Measurements from ENCODE around the gene BMPER.

DNA sequence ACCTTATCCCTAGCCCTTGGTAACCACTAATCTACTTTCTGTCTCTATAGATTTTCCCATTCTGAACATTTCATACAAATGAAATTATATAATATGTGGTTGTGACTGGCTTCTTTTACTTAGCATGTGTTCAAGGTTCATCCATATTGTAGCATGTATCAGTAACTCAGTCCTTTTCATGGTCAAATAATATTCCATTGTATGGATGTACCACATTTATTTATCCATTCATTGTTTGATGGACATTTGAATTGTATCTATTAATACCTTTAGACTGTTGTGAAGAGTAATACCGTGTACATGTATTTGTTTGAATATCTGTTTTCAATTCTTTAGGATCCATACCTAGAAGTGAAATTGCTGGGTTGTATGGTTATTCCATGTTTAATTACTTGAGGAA, 210.2 kb downstream of the BMPER start:
- TF ChIP-seq CTCF (conservative IDR thresholded peaks at IDR 0.05 in 1 of 2, IDR thresholded peaks at IDR 0.05 in 1 of 2; ENCODE audit: low read depth in 1 of 2, low read length in 2 of 2) (no peak), EZH2 (IDR thresholded peaks at IDR 0.05; ENCODE audit: low read length, missing control alignments) (no peak)
